Fibroblast of skin of left biceps (primary cell): ENCODE results near the gene PLXND1.

ENCODE experiments used
- DNase-seq, 2 experiments: peaks; one replicate each; pipeline ENCODE4 v3.0.0-alpha.2; 2013; ENCODE audit warnings: low read depth in 2 of 2

The PLXND1 gene

GRCh38 chr3:129506231-129506742 lies 100.2 kb downstream of the PLXND1 start:
- DNase-seq = no peak

- DNase-seq = no peak
Measured at GRCh38 chr3:129505341-129505740, 101.1 kb downstream of the PLXND1 start.
